K562 (cell line): ENCODE data around the gene KRABD2.

ENCODE experiments used
- BACH1 ChIP-seq: fragments of 200-800 bp; sonication (Bioruptor generic); IDR thresholded peaks from 2 replicates; pipeline ENCODE4 v1.6.1; 2016; ENCODE audit warnings: missing genetic modification characterization, missing compliant biosample characterization
- CHD7 ChIP-seq: fragments of 200-600 bp; sonication (generic); IDR thresholded peaks from one replicate; pipeline ENCODE4 v1.6.1; 2012; ENCODE audit warnings: mild to moderate bottlenecking, low read depth, low read length, inconsistent platforms
- CTCF ChIP-seq, 3 experiments: IDR thresholded peaks in 2 of 3; conservative IDR thresholded peaks in 1 of 3; 2 replicates each; pipeline ENCODE4 v1.5.1; 2011 to 2012; ENCODE audit warnings: low read length in 3 of 3, mild to moderate bottlenecking in 3 of 3, control low read depth in 2 of 3, improper control_type of control experiment in 1 of 3, inconsistent platforms in 1 of 3, low read depth in 1 of 3, mixed read lengths in 1 of 3, moderate library complexity in 1 of 3; ENCODE audit not compliant: insufficient read depth in 2 of 3
- CUX1 ChIP-seq: fragments of 200-800 bp; sonication (Bioruptor generic); IDR thresholded peaks from 2 replicates; pipeline ENCODE4 v1.6.1; 2016; ENCODE audit warnings: missing genetic modification characterization, missing compliant biosample characterization
- GTF2B ChIP-seq: IDR thresholded peaks from 2 replicates; pipeline ENCODE4 v1.6.1; 2011; ENCODE audit not compliant: insufficient read length; ENCODE audit errors: extremely low read depth
- HNRNPLL ChIP-seq: fragments of 200-400 bp; formaldehyde crosslinking; IDR thresholded peaks from 2 replicates; pipeline ENCODE4 v1.6.1; 2017; ENCODE audit warnings: low read length, low read depth, mild to moderate bottlenecking; ENCODE audit not compliant: poor library complexity, severe bottlenecking
- NONO ChIP-seq, 2 experiments: fragments of 200-400 bp in 1 of 2; fragments of 450-650 bp in 1 of 2; formaldehyde crosslinking in 1 of 2; IDR thresholded peaks; 2 replicates each; pipeline ENCODE4 v1.6.1; 2017; ENCODE audit warnings: low read depth in 2 of 2, mild to moderate bottlenecking in 2 of 2, moderate library complexity in 2 of 2, low read length in 1 of 2
- NR2C2 ChIP-seq, 2 experiments: fragments of 200-800 bp in 1 of 2; sonication (Bioruptor generic) in 1 of 2; sonication (generic) in 1 of 2; formaldehyde crosslinking in 1 of 2; IDR thresholded peaks; 2 replicates each; pipeline versions ENCODE4 v1.6.1 to v1.8.0; 2016 to 2022; ENCODE audit warnings: mild to moderate bottlenecking in 1 of 2, missing compliant biosample characterization in 1 of 2, missing genetic modification characterization in 1 of 2, missing genetic modification reagents in 1 of 2
- PKNOX1 ChIP-seq: fragments of 450-650 bp; IDR thresholded peaks from 2 replicates; pipeline ENCODE4 v1.6.1; 2016
- SMAD3 ChIP-seq: fragments of 450-650 bp; formaldehyde crosslinking; conservative IDR thresholded peaks from 2 replicates; pipeline ENCODE4 v1.4.0; 2020; ENCODE audit warnings: mild to moderate bottlenecking
- SMARCB1 ChIP-seq: IDR thresholded peaks from 2 replicates; pipeline ENCODE4 v1.6.1; 2011; ENCODE audit warnings: improper control_type of control experiment, low read depth; ENCODE audit not compliant: insufficient read length
- TBP ChIP-seq: optimal IDR thresholded peaks from 2 replicates; pipeline ENCODE3; 2011; ENCODE audit warnings: low read depth, low read length, improper control_type of control experiment
- ZNF3 ChIP-seq: fragments of 250-450 bp; sonication (Bioruptor Pico); IDR thresholded peaks from 2 replicates; pipeline ENCODE4 v1.5.0; 2021; ENCODE audit warnings: mild to moderate bottlenecking, moderate library complexity

GRCh38 chr17:8392274-8392673 is 15.8 kb upstream of the KRABD2 start:
- TF ChIP-seq GTF2B (no peak), NR2C2 (CRISPR knock-in tag; IDR thresholded peaks at IDR 0.05) (no peak), NR2C2 (tag; IDR thresholded peaks at IDR 0.05) (no peak), CTCF (IDR thresholded peaks at IDR 0.05 in 2 of 3, conservative IDR thresholded peaks at IDR 0.05 in 1 of 3; ENCODE audit: insufficient read depth in 2 of 3, low read depth in 1 of 3, low read length in 3 of 3) (no peak), BACH1 (tag) (no peak), CHD7 (no peak), CUX1 (CRISPR knock-in tag) (no peak), SMARCB1 (no peak), TBP (no peak), ZNF3 (no peak), PKNOX1 (no peak), NONO (IDR thresholded peaks at IDR 0.05; ENCODE audit: low read depth in 2 of 2, low read length in 1 of 2) (no peak), HNRNPLL (no peak), SMAD3 (CRISPR knock-in tag) (no peak)
